OCI-LY1 (cell line): ENCODE measurements around the gene NPAT.

Experiments
- H2AFZ ChIP-seq: fragments of 200-600 bp; sonication (generic), shearing (Covaris generic); 2 replicates; pipeline ENCODE4 v1.6.0; 2014; ENCODE audit warnings: antibody characterized with exemption, mild to moderate bottlenecking, low read length
- H3F3A ChIP-seq: fragments of 200-600 bp; sonication (generic), shearing (Covaris generic); 2 replicates; pipeline ENCODE4 v1.6.0; 2014; ENCODE audit warnings: mild to moderate bottlenecking, antibody characterized with exemption, low read length, moderate library complexity; ENCODE audit not compliant: insufficient read depth
- H3K27ac ChIP-seq: fragments of 200-600 bp; sonication (generic); 2 replicates; pipeline ENCODE4 v1.5.1; 2014; ENCODE audit warnings: low read length, mixed run types, mild to moderate bottlenecking, low read depth; ENCODE audit not compliant: poor library complexity, severe bottlenecking
- H3K27me3 ChIP-seq: fragments of 200-600 bp; sonication (generic); 2 replicates; pipeline ENCODE4 v1.6.0; 2014; ENCODE audit warnings: antibody characterized with exemption, mild to moderate bottlenecking, low read length, moderate library complexity; ENCODE audit not compliant: insufficient read depth
- H3K36me3 ChIP-seq: fragments of 200-600 bp; sonication (generic); 2 replicates; pipeline ENCODE4 v1.6.1; 2014; ENCODE audit warnings: mild to moderate bottlenecking, antibody characterized with exemption, low read length, moderate library complexity, mixed read lengths; ENCODE audit not compliant: insufficient read depth
- H3K4me1 ChIP-seq: fragments of 200-600 bp; sonication (generic); 2 replicates; pipeline ENCODE4 v1.5.1; 2014; ENCODE audit warnings: mild to moderate bottlenecking, low read length, moderate library complexity; ENCODE audit not compliant: insufficient read depth, severe bottlenecking
- H3K4me2 ChIP-seq: fragments of 200-600 bp; sonication (generic), shearing (Covaris generic); 2 replicates; pipeline ENCODE4 v1.6.1; 2014; ENCODE audit warnings: low read length
- H3K4me3 ChIP-seq: fragments of 200-600 bp; sonication (generic); 2 replicates; pipeline ENCODE4 v1.5.1; 2014; ENCODE audit warnings: low read length, low read depth, mild to moderate bottlenecking, mixed read lengths; ENCODE audit not compliant: poor library complexity, severe bottlenecking
- H3K79me2 ChIP-seq: fragments of 200-600 bp; shearing (Covaris generic); 2 replicates; pipeline ENCODE4 v1.6.1; 2016; ENCODE audit warnings: mixed run types, low read length, mixed read lengths; ENCODE audit not compliant: insufficient read depth
- H3K9ac ChIP-seq: fragments of 200-600 bp; sonication (generic), shearing (Covaris generic); 2 replicates; pipeline ENCODE4 v1.6.1; 2014; ENCODE audit warnings: mild to moderate bottlenecking, low read length, mixed read lengths
- H3K9me2 ChIP-seq: fragments of 200-600 bp; sonication (generic), shearing (Covaris generic); 2 replicates; pipeline ENCODE4 v1.6.1; 2014; ENCODE audit warnings: low read depth, mild to moderate bottlenecking, low read length, mixed read lengths
- H3K9me3 ChIP-seq: fragments of 200-600 bp; shearing (Covaris generic); 2 replicates; pipeline ENCODE4 v1.6.1; 2014; ENCODE audit warnings: low read length, mixed read lengths
- H4K20me1 ChIP-seq: fragments of 200-600 bp; sonication (generic), shearing (Covaris generic); 2 replicates; pipeline ENCODE4 v1.6.0; 2016; ENCODE audit warnings: mild to moderate bottlenecking, low read length; ENCODE audit not compliant: insufficient read depth
- CTCF ChIP-seq: fragments of 200-600 bp; sonication (generic), shearing (Covaris generic); IDR thresholded peaks from 2 replicates; pipeline ENCODE4 v1.5.1; 2017; ENCODE audit warnings: mild to moderate bottlenecking, antibody characterized with exemption, low read length, moderate library complexity, mixed read lengths
- EZH2 ChIP-seq: fragments of 200-600 bp; sonication (generic), shearing (Covaris generic); IDR thresholded peaks from 2 replicates; pipeline ENCODE4 v1.8.0; 2017; ENCODE audit warnings: borderline replicate concordance, mixed run types, mild to moderate bottlenecking, antibody characterized with exemption, low read length, moderate library complexity, mixed read lengths

Gene NPAT

GRCh38 chr11:108144615-108145014, 77.8 kb downstream of the NPAT start:
- Histone ChIP-seq H3K9me2 (no peaks in the 10 kb centered on the region), H3K36me3 (peaks cover 98% of the 10 kb centered on the region), H3K9ac (no peak overlapping the region), H3K79me2 (no peaks in the 10 kb centered on the region), H2AFZ (no peak overlapping the region), H3K4me3 (no peak overlapping the region), H3F3A (no peaks in the 10 kb centered on the region), H3K9me3 (no peaks in the 10 kb centered on the region), H3K4me1 (no peaks in the 10 kb centered on the region), H3K27ac (no peak overlapping the region), H3K27me3 (no peaks in the 10 kb centered on the region), H4K20me1 (no peaks in the 10 kb centered on the region), H3K4me2 (no peak overlapping the region)
- TF ChIP-seq EZH2 (no peak), CTCF (no peak)

- Histone ChIP-seq H3K4me1 (no peaks in the 10 kb centered on the region), H3K9me2 (no peaks in the 10 kb centered on the region), H3K79me2 (no peaks in the 10 kb centered on the region), H3F3A (no peaks in the 10 kb centered on the region), H3K4me2 (no peak overlapping the region), H3K9ac (no peak overlapping the region), H3K9me3 (no peaks in the 10 kb centered on the region), H4K20me1 (no peaks in the 10 kb centered on the region), H3K4me3 (no peak overlapping the region), H3K27me3 (no peaks in the 10 kb centered on the region), H2AFZ (no peak overlapping the region), H3K36me3 (peaks cover 86% of the 10 kb centered on the region), H3K27ac (no peak overlapping the region)
- TF ChIP-seq CTCF, result no peak
- TF ChIP-seq EZH2, result no peak
Measured at GRCh38 chr11:108142304-108142703, 80.1 kb downstream of the NPAT start.

GRCh38 chr11:108137212-108137611, 85.2 kb downstream of the NPAT start:
- no peak for TF ChIP-seq EZH2
- TF ChIP-seq CTCF, result no peak
- H2AFZ ChIP-seq, result no peak overlapping the region
- H3K4me1 ChIP-seq, result peaks cover 5% of the 10 kb centered on the region
- H3K79me2 ChIP-seq, result no peaks in the 10 kb centered on the region
- no peak overlapping the region for H3K4me2 ChIP-seq
- H3K9me2 ChIP-seq, result no peaks in the 10 kb centered on the region
- no peaks in the 10 kb centered on the region for H3K27me3 ChIP-seq
- no peak overlapping the region for H3K27ac ChIP-seq
- peaks cover 73% of the 10 kb centered on the region for H3K36me3 ChIP-seq
- no peak overlapping the region for H3K9ac ChIP-seq
- no peak overlapping the region for H3K4me3 ChIP-seq
- no peaks in the 10 kb centered on the region for H3K9me3 ChIP-seq
- H3F3A ChIP-seq, result no peaks in the 10 kb centered on the region
- no peaks in the 10 kb centered on the region for H4K20me1 ChIP-seq
